ENCODE data around the gene LGR4. TPM values are rescaled to one million over a fixed set of nuclear protein-coding genes. Genes with fewer than 3 reads are reported as not detected.

The LGR4 gene
- total RNA-seq, 2 experiments from 2014 or later, result 0.06 to 1.2 TPM

GRCh38 chr11:27396259-27396839, 76.2 kb downstream of the LGR4 start:
- ChIA-PET POLR2A (no interaction called here), CTCF (ENCODE audit: unreplicated experiment) (no interaction called here)
- Histone ChIP-seq H3K27ac (ENCODE audit: low read depth, low read length, poor library complexity, severe bottlenecking) (no peak overlapping the region), H3K4me2 (ENCODE audit: low read length) (no peak overlapping the region), H3K79me2 (ENCODE audit: insufficient read depth, low read depth, low read length) (no peaks in the 10 kb centered on the region), H3K9me2 (ENCODE audit: insufficient read depth, low read length) (no peaks in the 10 kb centered on the region), H2AFZ (ENCODE audit: low read length) (no peak overlapping the region), H3K36me3 (ENCODE audit: insufficient read depth, low read length) (no peaks in the 10 kb centered on the region), H3K9me3 (ENCODE audit: low read length) (no peaks in the 10 kb centered on the region), H3K4me1 (ENCODE audit: insufficient read depth, low read length, poor library complexity, severe bottlenecking) (no peaks in the 10 kb centered on the region), H4K20me1 (ENCODE audit: insufficient read depth, low read length) (no peaks in the 10 kb centered on the region), H3K4me3 (ENCODE audit: low read depth, low read length, poor library complexity, severe bottlenecking) (no peak overlapping the region)
- intact Hi-C loops (cut with micrococcal nuclease; ENCODE audit: unreplicated experiment), result no loop called here
- no TSS peak for BruUV-seq (replicated peaks)
- no peak for DNase-seq (ENCODE audit: low spot score)
- TF ChIP-seq CTCF (conservative IDR thresholded peaks at IDR 0.05; ENCODE audit: low read length), result no peak
- no peak for TF ChIP-seq EZH2phosphoT487 (IDR thresholded peaks at IDR 0.05; ENCODE audit: borderline replicate concordance, low read depth, low read length)

GRCh38 chr11:27395556-27396258, 76.9 kb downstream of the LGR4 start:
- Histone ChIP-seq H3K79me2 (ENCODE audit: insufficient read depth, low read depth, low read length) (no peaks in the 10 kb centered on the region), H3K4me3 (ENCODE audit: low read depth, low read length, poor library complexity, severe bottlenecking) (no peak overlapping the region), H2AFZ (ENCODE audit: low read length) (no peak overlapping the region), H3K4me2 (ENCODE audit: low read length) (no peak overlapping the region), H3K27ac (ENCODE audit: low read depth, low read length, poor library complexity, severe bottlenecking) (no peak overlapping the region), H3K9me3 (ENCODE audit: low read length) (no peaks in the 10 kb centered on the region), H3K36me3 (ENCODE audit: insufficient read depth, low read length) (no peaks in the 10 kb centered on the region), H3K9me2 (ENCODE audit: insufficient read depth, low read length) (no peaks in the 10 kb centered on the region), H4K20me1 (ENCODE audit: insufficient read depth, low read length) (no peaks in the 10 kb centered on the region), H3K4me1 (ENCODE audit: insufficient read depth, low read length, poor library complexity, severe bottlenecking) (no peaks in the 10 kb centered on the region)
- TF ChIP-seq CTCF (conservative IDR thresholded peaks at IDR 0.05; ENCODE audit: low read length) (no peak), EZH2phosphoT487 (IDR thresholded peaks at IDR 0.05; ENCODE audit: borderline replicate concordance, low read depth, low read length) (no peak)
- POLR2A ChIA-PET, result interaction anchor here (0.7 kb wide), 1 partner anchor 182 kb away, joined by 4 read pairs; no protein-coding TSS in a partner anchor
- CTCF ChIA-PET (ENCODE audit: unreplicated experiment), result no interaction called here
- BruUV-seq (replicated peaks), result no TSS peak
- no peak for DNase-seq (ENCODE audit: low spot score)
- intact Hi-C loops (cut with micrococcal nuclease; ENCODE audit: unreplicated experiment), result no loop called here

- no peaks in the 10 kb centered on the region for H3K4me1 ChIP-seq (ENCODE audit: insufficient read depth, low read length, poor library complexity, severe bottlenecking)
- no peaks in the 10 kb centered on the region for H4K20me1 ChIP-seq (ENCODE audit: insufficient read depth, low read length)
- CTCF ChIA-PET (ENCODE audit: unreplicated experiment), result no interaction called here
- no peak overlapping the region for H3K4me3 ChIP-seq (ENCODE audit: low read depth, low read length, poor library complexity, severe bottlenecking)
- no peak for TF ChIP-seq CTCF (conservative IDR thresholded peaks at IDR 0.05; ENCODE audit: low read length)
- no peak for TF ChIP-seq EZH2phosphoT487 (IDR thresholded peaks at IDR 0.05; ENCODE audit: borderline replicate concordance, low read depth, low read length)
- DNase-seq (ENCODE audit: low spot score), result no peak
- no peaks in the 10 kb centered on the region for H3K9me2 ChIP-seq (ENCODE audit: insufficient read depth, low read length)
- no peaks in the 10 kb centered on the region for H3K9me3 ChIP-seq (ENCODE audit: low read length)
- no peak overlapping the region for H2AFZ ChIP-seq (ENCODE audit: low read length)
- intact Hi-C loops (cut with micrococcal nuclease; ENCODE audit: unreplicated experiment), result no loop called here
- H3K79me2 ChIP-seq (ENCODE audit: insufficient read depth, low read depth, low read length), result no peaks in the 10 kb centered on the region
- POLR2A ChIA-PET, result interaction anchor here (0.7 to 1.0 kb wide), 2 partner anchors 21 to 75 kb away, joined by 3 read pairs; no protein-coding TSS in a partner anchor
- H3K4me2 ChIP-seq (ENCODE audit: low read length), result no peak overlapping the region
- no peak overlapping the region for H3K27ac ChIP-seq (ENCODE audit: low read depth, low read length, poor library complexity, severe bottlenecking)
- H3K36me3 ChIP-seq (ENCODE audit: insufficient read depth, low read length), result no peaks in the 10 kb centered on the region
- BruUV-seq (replicated peaks), result no TSS peak
Measured at GRCh38 chr11:27394781-27395228, 77.8 kb downstream of the LGR4 start.

Measured in OCI-LY7 (cell line).